ENCODE measurements around the gene PGLYRP1.

PGLYRP1 gene

GRCh38 chr19:46022431-46023310 lies at the start of gene PGLYRP1:
TSS of gene PGLYRP1 (minus strand) at chr19:46023053. CDS start at chr19:46023021, 32 bp downstream.
- DNase-seq: no peak

GRCh38 chr19:46069806-46070341 lies 47.0 kb upstream of the PGLYRP1 start:
- no peak for DNase-seq

GRCh38 chr19:46068345-46069258 lies 45.7 kb upstream of the PGLYRP1 start:
- DNase-seq: no peak

- DNase-seq: no peak
Observed at GRCh38 chr19:46067691-46068090, 44.8 kb upstream of the PGLYRP1 start.

- DNase-seq: no peak
Observed at GRCh38 chr19:46066471-46066870, 43.6 kb upstream of the PGLYRP1 start.

GRCh38 chr19:46065486-46066071 lies 42.7 kb upstream of the PGLYRP1 start:
- no peak for DNase-seq

GRCh38 chr19:46063201-46063600 lies 40.3 kb upstream of the PGLYRP1 start:
- DNase-seq: no peak

GRCh38 chr19:46060012-46060411 lies 37.2 kb upstream of the PGLYRP1 start:
- DNase-seq: no peak

- no peak for DNase-seq
Observed at GRCh38 chr19:46058778-46059177, 35.9 kb upstream of the PGLYRP1 start.

GRCh38 chr19:46056536-46056935 lies 33.7 kb upstream of the PGLYRP1 start:
- no peak for DNase-seq

- DNase-seq: no peak
Observed at GRCh38 chr19:46052896-46053295, 30.0 kb upstream of the PGLYRP1 start.

- no peak for DNase-seq
Observed at GRCh38 chr19:46049597-46049996, 26.7 kb upstream of the PGLYRP1 start.

- DNase-seq: no peak
Observed at GRCh38 chr19:46043519-46043918, 20.7 kb upstream of the PGLYRP1 start.

GRCh38 chr19:46042252-46042883 lies 19.5 kb upstream of the PGLYRP1 start:
- no peak for DNase-seq

- no peak for DNase-seq
Observed at GRCh38 chr19:46040952-46041500, 18.2 kb upstream of the PGLYRP1 start, which contains the start of gene IGFL4. TSS of gene IGFL4 (minus strand) at chr19:46041002. CDS start at chr19:46040962, 40 bp downstream.

- no peak for DNase-seq
Observed at GRCh38 chr19:46040125-46040524, 17.3 kb upstream of the PGLYRP1 start.

GRCh38 chr19:46036744-46037128 lies 13.9 kb upstream of the PGLYRP1 start:
- no peak for DNase-seq

GRCh38 chr19:46035986-46036743 lies 13.3 kb upstream of the PGLYRP1 start:
- DNase-seq: no peak

- DNase-seq: no peak
Observed at GRCh38 chr19:46035546-46035945, 12.7 kb upstream of the PGLYRP1 start.

- DNase-seq: no peak
Observed at GRCh38 chr19:46033401-46033800, 10.5 kb upstream of the PGLYRP1 start.

- no peak for DNase-seq
Observed at GRCh38 chr19:46032597-46033025, 9.8 kb upstream of the PGLYRP1 start.
